T1000 (cell line): ENCODE data around the gene TBCD.

Source experiments
- DNase-seq: peaks from one replicate; lab custom pipeline; 2025; ENCODE audit warnings: mixed read lengths; lab: John Stamatoyannopoulos, UW

The TBCD gene

DNA sequence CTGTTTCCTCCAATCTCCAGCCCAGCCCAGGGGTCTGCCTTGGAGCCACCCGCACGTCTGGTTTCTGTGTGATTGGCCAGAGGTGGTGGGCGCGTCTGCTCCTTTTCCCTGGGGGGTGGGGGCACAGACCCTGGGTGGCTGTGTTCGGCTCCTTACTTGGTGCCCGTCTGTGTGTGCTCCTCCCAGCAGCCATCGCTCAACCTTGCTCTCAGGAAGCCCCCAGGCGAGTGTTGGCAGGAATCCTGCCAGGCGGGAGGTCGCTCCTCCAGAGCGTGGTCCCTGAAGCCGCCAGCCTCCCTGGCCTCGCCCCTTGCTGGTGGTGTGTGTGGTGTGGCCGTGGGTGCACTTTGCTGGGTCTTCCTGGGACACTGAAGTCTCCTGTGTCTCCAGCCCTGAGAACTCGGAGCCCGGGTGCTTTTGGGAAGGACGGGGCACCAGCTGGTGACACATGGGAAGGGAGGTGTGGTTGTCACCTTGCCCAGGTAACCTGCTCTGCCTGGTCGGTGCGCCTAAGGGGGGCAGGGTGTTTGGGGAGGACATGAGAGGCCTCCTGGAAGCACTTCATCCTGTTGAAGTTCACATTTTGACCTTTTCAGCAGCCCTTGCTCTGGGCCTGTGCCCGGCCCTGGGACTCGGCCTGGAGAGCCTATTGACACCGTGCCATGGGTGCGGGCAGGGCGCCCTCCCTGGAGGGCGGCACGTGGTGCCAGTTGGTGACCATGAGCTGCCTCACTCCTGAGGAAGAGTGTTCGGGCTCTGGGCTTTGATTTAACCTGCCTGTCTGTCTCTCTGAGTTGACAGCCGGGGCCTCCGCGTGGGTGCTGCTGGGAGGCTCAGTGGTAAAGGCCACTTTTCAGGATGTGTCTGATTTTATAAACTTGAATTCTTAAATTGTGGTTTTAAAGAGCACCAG lies 137.0 kb downstream of the TBCD start:
- DNase-seq = no peak

DNA sequence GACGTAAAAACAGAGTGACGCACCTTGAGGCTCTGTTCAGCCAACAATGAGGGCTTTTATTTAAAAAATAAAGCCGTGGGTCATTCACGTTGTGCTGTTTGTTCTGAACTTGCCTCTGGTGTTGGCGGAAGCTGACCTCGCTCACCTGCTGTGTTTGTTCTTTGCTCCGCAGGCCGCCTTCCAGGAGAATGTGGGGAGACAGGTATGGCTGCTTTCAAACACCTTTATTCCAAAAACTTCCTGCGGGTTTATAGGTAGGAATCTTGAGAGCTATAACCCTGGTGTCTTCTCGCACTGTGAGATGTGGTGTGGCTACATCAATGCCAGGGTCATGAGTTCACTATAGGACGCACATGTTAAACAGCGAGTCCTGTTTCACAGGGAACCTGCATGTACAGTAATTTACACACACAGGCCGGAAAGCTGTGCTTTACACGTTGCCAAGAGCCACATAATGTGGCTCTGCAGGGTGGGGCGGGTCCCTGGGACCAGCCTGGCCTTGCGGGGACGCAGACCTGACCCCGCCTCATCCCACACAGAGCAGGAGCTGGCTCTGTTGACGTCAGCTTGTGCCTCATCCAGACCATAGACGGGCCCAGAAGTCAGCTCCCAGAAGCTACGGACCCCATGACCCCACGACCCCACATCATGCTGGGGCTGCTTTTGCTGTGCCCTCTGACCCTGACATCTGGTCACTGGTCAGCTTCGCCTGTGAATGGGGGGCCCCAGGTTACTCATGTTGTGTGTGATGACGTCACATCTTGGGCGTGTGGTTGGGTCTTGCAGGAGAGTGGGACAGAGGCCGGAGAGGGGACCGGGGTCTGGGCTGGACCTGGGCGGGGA lies 137.9 kb downstream of the TBCD start:
- DNase-seq = no peak

DNA sequence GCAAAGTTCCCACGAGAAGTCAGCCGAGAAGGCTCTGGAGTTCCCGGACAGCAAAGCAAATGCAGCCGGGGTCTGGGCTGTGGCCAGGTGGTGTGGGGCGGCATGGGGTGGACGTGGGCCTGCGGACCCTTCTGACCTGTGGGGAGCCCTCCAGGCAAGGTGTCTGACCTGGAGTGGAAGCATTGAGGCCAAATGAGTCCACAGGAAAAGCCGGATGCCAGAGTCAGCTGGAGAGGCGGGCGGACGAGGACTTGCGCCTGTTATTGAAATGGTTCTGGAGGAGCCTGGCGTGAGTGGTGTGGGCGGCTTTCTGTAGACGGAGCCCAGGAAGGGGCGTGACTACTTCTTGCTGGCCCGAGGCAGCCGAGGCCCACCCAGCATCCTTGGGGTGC lies 138.5 kb downstream of the TBCD start:
- DNase-seq = no peak

DNA sequence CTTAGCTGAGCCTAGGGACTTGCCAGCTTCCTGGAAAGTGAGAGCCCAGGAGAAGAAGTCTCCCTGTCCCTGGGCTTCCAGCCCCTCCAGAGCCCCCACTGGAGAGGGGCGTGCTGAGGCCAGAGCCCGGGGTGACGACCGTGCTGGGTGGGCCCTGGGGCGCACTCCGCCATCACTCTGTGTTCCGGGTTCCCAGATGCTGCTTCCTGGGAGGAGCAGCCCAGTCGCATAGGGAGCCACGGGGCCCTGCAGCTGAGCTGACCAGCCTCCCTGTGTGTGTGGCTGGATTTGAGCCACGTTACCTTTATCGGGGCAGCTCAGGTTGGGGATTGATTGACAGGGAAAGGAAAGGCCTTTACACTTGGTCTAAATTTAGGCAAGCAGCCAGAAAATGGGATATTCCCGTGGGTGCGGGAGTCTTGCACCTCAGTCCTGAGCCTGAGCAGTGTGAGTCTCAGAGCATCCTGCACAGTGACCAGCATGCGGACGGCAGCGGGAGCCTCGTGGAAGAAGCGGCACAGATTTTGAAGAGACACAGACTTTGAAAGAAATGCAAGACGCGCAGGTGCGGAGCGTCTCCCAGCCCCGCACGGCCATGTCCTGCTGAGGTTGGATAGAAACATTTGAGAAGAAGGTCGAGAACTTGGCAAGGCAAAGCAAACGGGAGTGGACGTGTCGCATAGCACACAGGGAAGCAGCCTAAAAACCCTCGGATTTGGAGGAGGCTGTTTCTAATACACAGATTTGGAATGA lies 139.2 kb downstream of the TBCD start:
- DNase-seq = no peak

DNA sequence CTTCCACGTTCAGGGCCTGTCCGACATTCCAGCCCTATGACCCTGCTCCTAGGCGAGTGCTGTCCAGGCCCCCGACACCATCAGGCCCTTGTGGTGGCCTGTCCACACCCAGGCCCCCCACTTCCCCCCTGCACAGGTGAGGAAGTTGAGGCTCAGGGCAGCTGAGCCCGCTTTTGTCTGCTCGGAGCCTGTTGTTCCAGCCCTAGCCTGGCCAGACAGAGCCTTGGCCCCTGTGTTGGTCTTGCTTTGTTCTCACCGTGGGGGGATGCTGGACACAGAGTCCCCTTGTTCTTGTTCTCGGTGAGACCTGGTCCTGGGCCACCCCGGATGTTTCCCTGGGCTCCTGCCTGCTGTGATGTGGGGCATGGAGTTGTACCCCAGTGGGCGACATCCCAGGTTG lies 140.0 kb downstream of the TBCD start:
- DNase-seq = no peak

DNA sequence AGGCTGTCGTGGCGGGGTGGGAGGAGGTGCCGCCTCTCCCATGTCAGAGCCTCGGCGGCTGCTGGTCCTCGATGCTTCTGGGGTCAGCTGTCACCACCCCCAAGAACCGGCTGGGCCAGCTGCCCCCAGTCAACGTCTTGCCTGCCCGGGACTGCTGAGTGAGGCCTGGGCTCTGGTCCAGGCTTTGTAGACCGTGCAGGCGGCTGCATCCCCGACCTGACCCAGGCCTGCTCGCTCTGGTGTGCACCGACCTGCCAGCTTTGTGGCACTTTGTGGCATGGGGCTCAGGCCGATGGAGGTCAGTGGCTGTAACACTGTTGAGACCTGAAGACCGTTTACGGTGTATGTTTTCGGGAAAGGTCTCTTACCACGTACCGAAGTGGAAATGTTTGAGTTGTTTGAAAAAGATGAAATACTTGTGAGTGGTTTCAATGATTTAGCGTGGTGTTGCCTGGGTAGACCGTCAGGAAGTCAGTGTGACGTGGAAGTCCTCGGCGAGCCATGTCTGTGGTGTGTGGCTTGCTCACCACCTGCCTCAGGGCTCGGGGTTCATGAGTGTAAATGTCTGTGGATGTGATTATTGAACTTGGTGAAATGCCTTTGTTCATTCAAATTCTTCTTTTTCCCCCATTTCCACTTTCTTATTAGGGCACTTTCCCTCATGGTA lies 141.2 kb downstream of the TBCD start:
- DNase-seq = no peak

DNA sequence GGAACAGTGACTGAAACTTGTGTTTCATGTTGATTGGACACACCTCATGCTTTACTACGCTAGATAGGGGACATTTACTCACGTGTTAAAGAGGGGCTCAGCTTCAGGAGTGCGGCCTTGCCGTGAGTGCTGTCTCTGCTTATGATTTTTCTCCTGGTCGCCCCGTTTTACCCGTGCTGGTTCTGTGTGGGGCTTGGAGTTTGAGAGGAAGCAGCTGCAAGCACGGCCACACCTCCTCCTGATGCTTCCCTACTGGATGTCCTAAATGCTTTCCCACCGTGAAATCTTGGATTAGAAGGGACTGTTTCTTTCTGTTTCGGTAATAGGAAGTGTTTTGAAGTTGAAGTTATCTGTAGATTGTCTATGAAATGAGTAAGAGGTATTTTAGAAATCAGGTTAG lies 141.9 kb downstream of the TBCD start:
- no peak for DNase-seq

DNA sequence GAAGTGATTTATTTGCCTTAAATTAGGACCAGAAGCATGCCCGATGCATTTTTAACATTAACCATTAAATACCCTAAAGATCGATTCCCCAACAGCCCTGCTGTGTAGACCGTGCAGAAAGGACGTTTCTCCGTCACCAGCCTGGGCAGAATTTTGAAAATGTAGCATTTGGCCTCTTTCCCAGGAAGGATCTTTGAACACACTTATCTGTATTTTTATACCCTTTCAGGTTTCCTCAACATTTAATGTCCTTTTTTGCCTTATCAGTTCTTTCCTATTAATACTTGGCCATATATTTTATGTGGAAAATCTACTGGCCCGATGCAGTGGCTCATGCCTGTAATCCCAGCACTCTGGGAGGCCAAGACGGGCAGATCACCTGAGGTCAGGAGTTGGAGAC lies 142.5 kb downstream of the TBCD start:
- DNase-seq = no peak

DNA sequence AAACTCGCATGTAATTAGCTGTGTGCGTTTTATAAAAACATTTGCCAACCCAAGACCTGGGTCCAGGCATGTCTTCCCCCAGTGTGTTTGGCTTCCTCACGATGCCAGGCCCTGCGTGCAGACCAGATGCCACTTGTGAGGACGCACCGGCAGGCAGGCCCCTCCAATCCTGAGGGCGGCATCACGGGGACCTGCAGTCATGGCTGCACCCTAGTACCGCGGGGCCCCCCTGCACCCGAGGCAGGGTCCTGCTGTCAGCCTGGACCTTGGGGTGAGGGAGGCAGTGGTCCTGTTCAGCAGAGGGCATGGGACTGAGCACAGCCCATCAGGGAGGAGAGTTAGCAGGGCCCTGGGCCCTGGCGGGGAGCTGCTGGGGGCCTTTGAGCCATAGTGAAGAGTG lies 143.2 kb downstream of the TBCD start:
- no peak for DNase-seq

DNA sequence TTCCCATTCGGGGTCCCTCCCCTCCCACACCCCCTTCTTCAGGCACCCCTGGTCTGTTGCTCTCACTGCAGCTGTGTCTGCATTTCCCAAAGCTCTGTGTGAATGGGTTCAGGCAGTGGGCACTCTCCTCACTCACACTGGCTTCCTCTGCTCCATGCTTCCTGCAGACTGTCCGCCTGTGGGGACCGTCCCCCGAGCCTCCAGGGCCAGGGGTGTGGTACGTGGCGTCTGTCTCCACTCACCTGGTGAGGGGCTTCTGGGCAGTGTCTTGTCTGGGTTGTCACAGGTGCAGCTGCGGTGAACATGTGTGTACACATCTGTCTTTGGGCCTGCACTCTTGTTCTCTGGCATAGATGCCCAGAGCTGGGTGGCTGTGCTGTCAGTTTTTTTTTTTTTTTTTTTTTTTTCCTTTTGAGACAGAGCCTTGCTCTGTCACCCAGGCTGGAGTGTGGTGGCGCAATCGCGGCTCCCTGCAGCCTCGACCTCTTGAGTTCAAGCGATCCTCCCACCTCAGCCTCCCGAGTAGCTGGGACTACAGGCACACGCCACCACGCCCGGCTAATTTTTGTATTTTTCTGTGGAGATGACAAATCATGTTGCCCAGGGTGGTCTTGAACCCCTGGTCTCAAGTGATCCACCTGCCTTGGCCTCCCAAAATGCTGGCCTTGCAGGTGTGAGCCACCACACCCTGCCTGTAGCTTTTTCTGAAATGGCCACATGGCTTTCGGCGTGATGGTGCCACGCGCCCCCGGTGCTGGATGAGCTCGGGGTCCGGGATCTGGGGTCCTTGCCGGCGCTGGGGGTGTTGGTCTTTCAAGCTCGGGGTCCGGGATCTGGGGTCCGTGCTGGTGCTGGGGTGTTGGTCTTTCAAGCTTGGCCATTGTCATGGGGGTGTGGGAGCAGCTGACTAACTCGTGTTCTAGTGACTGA lies 144.5 kb downstream of the TBCD start:
- DNase-seq = no peak

DNA sequence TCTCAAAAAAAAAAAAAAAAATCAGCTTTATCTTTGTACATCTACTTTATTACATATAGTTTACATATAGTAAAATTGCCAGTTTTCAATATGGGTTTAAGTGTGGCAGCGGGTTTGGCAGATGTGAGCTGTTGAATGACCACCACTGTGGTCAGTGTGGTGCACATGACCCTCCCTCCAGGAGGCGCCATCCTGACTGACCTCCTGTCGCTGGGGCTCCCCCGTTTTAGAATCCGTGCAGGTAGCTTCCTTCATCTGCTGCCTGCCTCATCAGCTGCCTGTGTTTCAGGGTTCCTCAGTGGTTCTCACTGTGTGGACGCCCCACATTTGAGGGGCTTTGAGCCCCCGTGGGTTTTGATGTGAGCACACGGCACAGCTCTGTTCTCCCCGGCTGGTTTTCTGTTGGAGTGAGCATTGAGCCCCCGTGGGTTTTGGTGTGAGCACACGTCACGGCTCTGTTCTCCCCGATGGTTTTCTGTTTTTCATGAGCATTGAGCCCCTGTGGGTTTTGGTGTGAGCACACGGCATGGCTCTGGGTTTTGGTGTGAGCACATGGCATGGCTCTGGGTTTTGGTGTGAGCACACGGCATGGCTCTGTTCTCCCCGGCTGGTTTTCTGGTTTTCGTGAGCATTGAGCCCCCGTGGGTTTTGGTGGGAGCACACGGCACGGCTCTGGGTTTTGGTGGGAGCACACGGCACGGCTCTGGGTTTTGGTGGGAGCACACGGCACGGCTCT lies 145.8 kb downstream of the TBCD start:
- no peak for DNase-seq

DNA sequence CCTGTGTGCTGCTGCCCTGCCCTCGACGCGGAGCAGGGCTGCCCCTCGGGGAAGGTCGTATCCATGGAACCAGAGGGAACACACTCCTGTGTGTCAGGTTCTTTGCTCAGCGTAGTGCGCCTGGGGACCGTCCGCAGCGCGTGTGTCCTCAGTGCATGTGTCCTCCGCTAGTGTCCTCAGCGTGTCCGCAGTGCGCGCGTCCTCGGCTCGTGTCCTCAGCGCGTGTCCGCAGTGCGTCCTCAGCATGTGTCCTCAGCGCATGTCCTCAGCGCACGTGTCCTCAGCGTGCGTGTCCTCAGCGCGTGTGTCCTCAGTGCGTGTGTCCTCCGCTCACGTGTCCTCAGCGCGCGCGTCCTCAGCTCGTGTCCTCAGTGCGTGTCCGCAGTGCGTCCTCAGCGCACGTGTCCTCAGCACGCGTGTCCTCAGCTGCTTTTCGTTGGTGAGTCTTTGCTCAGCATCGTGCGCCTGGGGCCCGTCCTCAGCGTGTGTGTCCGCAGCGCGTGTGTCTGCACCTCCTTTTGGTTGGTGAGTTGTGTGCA lies 147.2 kb downstream of the TBCD start:
- no peak for DNase-seq

DNA sequence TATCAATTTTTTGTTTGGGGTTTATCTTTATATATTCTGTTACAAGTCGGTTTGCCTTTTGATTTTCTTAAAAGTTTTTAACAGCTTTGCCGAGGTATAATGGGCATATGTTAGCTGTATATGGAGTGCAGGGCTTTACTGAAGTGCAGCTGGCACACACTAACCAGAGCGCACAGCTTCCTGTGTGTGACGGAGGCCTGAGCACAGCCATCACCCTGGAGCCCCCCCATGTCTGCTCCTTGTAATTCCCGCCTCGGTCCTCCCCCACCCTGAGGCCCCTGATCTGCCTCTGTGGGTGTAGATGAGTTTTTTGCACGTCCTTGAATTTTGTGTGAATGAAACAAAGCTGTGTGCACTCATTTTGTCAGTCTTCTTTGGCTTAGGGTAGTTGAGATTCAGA lies 148.1 kb downstream of the TBCD start:
- no peak for DNase-seq

DNA sequence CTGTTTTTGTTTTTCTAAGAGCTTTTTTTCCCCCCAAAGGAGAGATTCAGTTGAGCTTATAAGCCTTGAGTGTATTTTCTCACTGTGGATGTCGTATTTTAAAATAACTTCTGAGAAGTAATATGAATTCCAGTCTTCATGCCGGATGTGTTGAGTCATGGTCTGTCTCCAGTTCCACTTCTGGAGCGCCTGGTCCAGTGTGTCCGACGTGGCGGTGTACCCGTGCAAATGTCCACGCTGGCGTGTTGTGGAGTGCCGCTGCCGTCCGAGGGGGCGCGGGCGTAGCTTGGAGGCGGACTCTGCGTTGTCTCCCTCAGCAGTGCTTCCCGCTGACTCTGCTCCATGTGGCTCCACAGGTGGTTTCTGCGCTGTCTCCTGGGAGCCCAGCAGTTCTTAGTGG lies 148.9 kb downstream of the TBCD start:
- DNase-seq = no peak

DNA sequence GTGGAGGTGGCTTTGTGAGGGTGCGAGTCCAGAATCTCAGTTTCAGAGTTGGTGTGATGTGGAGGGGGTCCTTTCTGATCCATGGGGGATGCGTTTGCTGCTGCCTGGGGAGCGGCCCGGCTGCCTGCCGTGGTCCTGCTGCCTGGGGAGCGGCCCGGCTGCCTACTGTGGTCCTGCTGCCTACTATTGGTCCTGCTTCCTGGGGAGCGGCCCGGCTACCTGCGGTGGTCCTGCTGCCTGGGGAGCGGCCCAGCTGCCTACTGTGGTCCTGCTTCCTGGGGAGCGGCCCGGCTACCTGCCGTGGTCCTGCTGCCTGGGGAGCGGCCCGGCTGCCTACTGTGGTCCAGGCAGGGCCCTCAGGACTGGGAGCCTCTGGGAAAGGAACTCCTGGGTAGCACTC lies 149.5 kb downstream of the TBCD start:
- no peak for DNase-seq

DNA sequence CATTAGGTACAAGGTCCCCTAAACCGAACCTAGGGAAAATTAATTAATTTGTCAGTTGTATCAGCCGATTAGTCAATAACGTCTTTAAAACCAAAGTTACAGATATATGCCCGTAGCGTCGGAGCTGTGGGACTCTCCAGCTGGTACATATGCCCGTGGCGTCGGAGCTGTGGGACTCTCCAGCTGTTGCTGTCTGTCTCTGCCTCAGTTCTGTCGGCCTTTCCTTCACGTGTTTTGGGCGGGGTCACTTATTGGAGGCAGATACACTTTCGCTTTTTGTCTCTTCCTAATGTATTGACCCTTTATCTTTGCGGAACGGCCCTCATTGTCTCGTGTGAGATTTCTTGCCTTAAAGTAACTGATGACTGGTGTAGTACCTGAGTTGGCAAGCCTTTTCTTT lies 150.0 kb downstream of the TBCD start:
- DNase-seq = no peak

DNA sequence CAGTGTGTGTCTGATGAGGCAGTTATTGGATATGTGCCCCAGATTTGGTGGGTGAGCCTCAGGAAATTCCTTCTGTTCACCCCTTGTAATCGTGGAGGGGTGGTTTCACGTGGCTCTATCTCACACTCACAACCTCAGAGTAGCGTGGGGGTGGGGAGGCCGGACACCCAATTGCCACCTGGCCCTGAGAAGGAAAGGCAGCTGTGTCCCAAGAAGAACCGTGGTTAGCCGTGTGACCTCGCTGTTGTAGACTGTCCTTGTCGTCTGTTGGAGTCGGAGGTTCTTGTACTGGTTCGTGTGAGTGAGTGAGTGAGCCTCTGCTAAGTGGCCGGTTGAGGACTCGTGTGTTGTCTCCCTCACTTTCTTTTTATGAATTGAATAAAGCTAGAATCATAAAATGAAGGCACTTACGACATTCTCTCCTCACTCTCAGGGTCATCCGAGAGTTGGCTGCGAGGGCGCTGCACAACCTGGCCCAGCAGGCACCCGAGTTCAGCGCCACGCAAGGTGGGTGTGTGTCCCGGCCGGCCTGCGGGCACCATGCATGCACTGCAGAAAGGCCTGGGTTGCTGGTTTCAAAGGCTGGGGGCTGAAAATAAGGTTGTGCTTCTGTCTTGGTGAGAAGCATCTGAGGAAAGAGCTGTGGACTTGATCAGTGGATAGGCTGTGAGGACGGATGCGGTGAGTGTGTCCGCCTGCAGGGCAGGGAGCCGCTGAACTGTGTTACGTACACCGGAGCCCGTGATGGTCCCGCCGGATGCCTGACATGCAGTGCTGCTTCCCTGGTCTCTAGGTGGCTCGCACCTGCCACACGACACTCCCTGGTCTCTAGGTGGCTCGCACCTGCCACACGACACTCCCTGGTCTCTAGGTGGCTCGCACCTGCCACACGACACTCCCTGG lies 151.4 kb downstream of the TBCD start:
- no peak for DNase-seq

DNA sequence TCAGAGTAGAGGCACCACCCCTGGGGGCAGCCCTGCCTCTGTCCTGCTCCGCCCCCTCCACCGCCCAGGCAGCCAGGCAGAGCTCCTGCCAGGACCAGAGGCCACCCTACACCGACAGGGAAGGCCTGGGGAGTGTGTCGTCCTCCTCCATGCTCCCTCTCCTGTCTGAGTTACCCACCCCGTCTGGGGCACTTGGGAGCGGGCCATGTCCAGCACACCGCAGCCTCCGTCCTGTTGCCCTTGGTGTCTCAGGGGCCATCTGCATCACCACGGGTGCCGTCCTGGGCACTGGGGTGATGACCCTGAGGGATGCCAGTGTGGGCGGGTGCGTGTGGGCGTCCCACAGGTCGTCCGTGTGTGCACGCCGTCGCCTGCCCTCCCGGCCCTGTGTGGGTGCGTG lies 153.3 kb downstream of the TBCD start:
- DNase-seq = no peak
